NCI-H748 treated with DMSO at 0.1 percent for 48 hours (cell line): ENCODE results near the gene SYK.

ENCODE experiments used
- DNase-seq: peaks from one replicate; lab custom pipeline; 2025; lab: John Stamatoyannopoulos, UW

SYK gene

GRCh38 chr9:90851444-90851843 lies 49.8 kb downstream of the SYK start:
- no peak for DNase-seq

GRCh38 chr9:90853945-90854344 lies 52.3 kb downstream of the SYK start:
- no peak for DNase-seq

DNA sequence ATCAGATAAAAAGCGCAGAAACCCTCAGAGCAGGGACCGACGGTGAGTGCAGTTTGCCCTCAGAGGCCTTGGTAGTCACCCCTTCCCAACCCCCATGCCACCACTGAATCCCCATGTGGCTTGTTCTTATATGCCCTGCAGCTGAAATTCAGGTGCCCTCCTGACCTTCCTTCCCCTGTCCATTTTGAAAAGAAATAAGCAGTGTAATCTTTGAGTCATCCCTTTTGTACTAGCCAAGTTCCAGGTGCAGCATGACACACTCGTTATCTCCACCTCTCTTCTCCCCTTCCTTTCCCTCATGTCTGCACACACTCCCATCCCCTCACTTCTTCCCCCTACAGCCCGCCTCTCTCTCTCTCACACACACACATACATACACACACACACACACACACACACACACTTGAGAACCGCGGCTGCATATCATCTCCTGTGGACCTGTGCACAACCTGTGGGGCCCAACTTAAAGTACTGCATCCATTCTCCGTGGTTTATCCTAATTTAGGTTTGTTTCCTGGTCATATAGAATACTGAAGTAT lies 53.1 kb downstream of the SYK start:
- no peak for DNase-seq

DNA sequence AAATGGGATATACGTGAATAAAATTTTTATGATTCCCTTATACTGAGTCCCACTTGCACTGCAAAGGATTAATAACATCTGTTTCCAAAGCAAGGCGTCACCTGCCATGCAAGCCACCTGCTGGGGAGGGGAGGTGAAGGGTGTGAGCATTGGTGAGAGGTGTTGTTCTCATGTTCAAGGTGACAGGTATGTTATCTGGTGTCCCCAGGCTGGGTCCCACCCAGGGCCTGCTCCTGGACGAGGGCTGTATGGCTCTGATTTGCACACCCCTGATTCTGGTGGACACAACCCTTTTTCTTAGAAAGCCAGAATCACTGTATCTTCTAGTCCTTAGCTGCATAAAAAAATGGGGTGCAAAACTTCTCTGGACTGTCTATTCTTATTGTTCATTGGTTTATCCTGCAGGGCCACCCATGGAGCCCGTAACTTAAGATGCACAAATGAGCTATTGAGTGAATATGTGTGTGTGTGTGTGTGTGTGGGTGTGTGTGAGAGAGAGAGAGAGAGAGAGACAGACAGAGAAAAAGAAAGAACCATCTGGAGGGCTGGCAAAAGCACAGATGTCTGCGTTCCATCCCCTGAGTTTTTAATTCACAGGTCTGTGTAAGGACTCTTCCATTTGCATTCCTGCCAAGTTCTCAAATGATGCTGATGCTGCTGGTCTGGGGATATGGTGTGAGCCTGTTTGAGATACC lies 53.7 kb downstream of the SYK start:
- DNase-seq, result no peak

DNA sequence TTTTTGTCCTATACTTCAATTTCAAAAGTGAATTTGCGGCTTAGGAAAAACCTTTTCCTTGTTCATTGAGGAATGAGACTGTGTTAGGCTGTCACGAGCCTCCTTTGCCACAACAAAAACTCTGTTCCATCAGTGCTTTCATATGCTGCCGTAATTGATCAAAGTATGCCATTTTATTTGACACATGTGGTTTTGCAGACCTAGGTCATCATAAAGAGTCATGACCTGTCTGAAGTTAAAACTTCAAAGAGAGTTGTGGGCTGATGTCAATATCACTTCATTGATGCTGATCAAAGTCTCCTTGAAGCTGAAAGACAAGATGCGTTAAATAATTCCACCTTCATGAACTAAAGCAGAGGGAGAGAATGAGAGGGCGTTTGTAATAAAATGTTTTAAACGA lies 55.5 kb downstream of the SYK start:
- DNase-seq, result no peak

- no peak for DNase-seq
These were observed 56.2 kb downstream of the SYK start for GRCh38 chr9:90857855-90858254.

DNA sequence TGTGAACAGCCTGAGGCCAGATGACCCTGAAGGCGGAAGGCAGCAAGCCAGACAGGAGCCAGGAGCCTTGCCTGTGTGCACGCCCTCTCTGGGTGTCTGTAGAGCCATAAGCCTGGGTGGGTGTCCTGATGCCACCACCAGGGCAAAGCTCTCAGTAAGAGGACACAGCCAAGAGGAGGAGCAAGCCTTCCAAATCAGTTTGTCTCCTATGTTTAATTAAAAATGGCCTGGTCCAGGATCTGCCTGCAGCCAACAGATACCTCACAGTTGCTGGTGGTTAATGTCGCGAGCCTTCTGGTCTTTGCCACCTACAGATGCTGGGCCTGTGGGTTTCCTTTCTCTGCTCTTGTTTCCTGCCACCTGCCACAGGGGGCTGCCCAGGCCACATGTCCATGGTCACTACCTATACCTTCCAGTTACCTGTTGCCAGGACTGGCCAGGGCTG lies 56.9 kb downstream of the SYK start:
- no peak for DNase-seq

- no peak for DNase-seq
These were observed 58.8 kb downstream of the SYK start for GRCh38 chr9:90860382-90860781.

DNA sequence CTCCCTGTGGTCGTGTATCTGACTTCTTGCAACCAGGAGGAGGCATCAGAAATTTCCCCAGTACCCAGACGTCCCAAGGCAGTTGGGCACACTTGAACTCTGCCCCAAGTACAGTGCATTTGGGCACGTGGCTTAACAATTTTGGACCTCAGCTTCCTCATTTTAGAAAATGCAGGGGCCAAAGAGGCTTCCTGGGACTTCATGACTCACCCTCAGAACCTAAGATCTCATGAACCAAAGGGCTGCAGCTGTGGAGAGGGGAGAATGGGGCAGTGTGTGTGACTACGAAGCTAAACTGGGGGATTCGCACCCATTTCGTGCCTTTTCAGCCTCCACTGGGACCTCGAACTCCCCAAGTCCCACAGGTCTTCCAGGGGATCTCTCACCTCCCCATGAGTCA lies 59.2 kb downstream of the SYK start:
- no peak for DNase-seq

DNA sequence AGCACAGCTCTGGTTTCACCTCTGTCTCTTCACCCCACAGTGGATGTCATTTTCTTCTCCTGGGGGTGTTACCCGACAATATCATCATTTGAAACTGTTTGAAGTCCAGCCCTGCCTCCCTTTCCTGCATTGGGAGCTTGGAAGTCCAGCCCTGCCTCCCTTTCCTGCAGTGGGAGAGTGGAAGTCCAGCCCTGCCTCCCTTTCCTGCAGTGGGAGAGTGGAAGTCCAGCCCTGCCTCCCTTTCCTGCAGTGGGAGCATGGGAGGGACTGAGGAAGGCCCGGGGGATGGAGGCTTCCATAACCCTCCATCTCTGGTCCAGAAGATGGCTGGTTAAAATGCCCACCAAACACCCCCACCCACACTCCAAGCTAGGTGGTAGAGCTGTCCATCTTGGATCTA lies 59.8 kb downstream of the SYK start:
- no peak for DNase-seq

GRCh38 chr9:90861826-90862740 lies 60.5 kb downstream of the SYK start:
- no peak for DNase-seq

DNA sequence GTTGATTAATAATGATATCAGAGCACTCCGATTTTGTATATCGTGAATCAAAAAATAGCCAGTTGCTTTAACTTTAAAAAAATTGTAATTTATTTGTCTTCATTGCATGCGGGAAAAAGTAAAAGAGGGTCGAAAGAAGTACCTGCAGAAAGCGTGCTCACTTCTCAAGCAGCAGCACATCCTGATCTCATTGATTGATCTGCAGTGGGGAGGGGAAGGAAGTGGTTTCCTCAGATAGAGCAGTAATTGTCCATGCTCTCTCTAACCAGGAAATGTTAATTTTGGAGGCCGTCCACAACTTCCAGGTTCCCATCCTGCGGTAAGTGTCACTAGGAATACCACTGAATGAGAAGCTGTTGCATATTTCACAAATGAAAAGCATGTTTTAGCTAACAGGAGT lies 63.2 kb downstream of the SYK start:
- no peak for DNase-seq

- no peak for DNase-seq
These were observed 65.5 kb downstream of the SYK start for GRCh38 chr9:90867101-90867500.

DNA sequence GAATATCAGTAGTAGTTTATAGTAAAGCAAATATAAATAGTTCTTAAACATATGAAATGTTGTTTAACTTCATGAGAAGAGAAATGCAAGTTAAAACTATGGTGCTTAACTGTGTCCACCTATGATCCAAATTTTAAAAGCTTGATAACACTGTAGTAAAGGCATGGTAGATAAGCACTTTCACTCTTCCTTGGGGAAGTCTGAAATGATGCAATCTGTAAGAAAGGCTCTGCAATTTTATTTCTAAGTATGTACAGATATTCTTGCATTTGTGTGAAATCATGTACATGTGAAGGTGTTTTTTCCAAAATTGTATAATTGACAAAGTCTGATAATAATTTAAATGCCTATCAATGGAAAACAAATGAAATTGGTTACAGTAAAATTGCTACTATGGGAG lies 66.9 kb downstream of the SYK start:
- no peak for DNase-seq

- DNase-seq, result no peak
These were observed 67.7 kb downstream of the SYK start for GRCh38 chr9:90869361-90869760.

DNA sequence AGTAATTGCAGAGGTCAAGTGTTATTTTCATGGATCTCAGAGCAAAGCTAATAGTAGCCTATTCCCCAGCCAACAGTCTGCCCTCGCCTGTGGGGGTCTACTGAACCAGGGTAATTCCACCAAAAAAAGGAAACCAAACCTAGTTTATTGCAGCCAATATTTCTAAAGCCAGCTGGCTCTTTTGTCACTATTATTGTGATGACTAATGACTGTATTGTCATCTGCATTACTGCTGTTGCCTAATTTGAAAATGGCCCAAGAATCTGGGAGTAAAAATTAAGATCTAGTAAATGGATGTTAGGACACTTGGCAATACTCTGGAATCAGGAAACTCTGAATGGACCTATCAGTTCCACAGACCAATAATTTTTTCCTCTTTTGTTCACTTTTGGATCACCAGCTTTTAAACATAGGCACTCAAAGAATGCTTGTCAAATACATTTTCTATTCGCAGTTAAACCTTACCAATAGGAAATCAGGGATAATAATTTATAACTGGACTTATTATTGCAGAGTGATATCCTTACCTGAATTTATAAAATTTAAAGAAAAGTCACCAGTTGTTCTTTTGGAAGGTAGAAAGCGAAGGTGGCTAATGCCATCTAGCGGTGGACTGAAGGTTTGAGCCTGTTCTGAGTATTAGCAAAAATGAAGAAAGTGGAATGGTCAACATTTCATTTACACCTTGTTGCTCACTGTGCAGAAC lies 69.2 kb downstream of the SYK start:
- peak; percentile 76 for DNase-seq

DNA sequence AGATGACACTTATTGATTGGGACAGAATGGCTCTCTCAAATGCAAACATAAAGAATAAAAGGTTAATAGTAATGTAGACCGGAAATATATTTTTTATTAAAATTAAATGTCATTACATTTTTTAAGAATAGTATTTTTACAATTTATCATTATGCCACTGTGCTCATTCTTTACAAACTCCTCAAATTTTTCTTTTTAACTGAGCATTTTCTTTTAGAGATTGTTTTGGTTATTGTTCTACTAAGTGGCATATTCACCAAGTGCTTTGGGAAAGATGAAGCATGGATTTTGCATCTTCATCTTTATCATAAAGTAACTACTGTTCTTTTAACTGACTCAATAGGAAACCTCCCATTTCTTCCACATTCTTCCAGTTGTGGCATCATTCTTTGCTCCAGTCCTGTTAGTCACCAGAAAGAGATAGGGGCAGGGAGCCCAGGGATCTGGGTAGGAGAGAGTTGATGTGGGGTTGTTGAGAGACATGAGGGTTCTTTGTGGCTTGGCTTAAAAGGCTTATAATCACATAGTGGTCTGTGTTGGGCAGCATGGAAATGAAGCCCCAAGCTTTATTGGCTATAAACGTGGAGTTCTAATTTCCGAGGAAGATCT lies 69.8 kb downstream of the SYK start:
- no peak for DNase-seq

DNA sequence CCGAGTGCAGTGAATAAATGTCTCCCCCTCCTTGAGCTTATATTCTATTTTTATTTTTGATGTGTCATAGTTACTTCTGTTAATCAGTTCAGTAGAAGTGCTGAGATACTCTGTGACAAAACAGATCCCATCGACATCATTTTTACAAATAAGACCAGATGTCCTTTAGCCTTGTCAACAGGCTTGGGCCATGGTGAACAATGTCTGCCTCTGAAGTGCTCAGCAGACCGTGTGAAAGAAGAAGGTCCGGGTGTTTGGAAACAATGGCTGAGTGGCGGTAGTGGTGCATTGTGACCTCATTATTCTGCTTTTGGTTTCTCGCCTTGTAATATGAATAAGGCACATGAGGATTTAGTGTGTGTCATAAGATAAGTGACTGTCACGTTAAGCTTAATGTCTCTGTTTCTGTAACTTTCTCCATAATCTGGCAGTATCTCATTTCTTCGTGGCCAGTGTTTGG lies 71.2 kb downstream of the SYK start:
- no peak for DNase-seq

- DNase-seq, result no peak
These were observed 71.8 kb downstream of the SYK start for GRCh38 chr9:90873422-90873821.

DNA sequence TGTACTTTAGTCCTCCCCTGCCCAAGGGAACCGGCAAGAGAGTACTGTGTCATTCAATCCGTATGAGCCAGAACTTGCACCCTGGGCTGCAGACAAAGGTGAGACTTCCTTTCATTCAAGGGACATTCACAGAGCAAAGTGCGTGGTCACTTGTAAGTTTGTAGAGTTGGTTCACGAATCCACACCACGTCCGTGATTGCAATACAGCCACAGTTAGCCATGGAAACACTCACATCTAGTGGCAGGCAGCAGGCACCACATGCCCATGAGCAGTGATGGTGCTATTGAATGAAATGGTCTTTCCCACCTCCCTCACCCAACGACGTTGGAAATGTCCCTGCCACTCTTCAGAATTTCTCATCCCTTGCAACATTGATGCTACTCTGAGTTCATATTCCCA lies 72.6 kb downstream of the SYK start:
- DNase-seq, result no peak

- DNase-seq, result no peak
These were observed 76.9 kb downstream of the SYK start for GRCh38 chr9:90878562-90878961.

GRCh38 chr9:90880066-90880465 lies 78.4 kb downstream of the SYK start:
- no peak for DNase-seq
